Panc1 (cell line): ENCODE results near the gene SAMD14.

Experiments used
- CTCF ChIP-seq: fragments of 450-650 bp; IDR thresholded peaks from 2 replicates; pipeline ENCODE4 v1.5.1; 2017; ENCODE audit warnings: mild to moderate bottlenecking
- POLR2AphosphoS5 ChIP-seq: IDR thresholded peaks from 2 replicates; pipeline ENCODE4 v1.6.1; 2012; ENCODE audit warnings: mild to moderate bottlenecking, low read depth, low read length, moderate library complexity
- REST ChIP-seq, 2 experiments: IDR thresholded peaks; 2 replicates each; pipeline ENCODE4 v1.6.1; 2011 to 2012; ENCODE audit warnings: low read depth in 2 of 2, control low read depth in 1 of 2, low read length in 1 of 2, mild to moderate bottlenecking in 1 of 2, moderate library complexity in 1 of 2; ENCODE audit not compliant: insufficient read depth in 1 of 2
- SIN3A ChIP-seq: IDR thresholded peaks from 2 replicates; pipeline ENCODE4 v1.6.1; 2012; ENCODE audit warnings: low read depth, mild to moderate bottlenecking, low read length, moderate library complexity, borderline replicate concordance; ENCODE audit not compliant: insufficient read depth
- TCF7L2 ChIP-seq: IDR thresholded peaks from 2 replicates; pipeline ENCODE4 v1.6.1; 2011; ENCODE audit warnings: mild to moderate bottlenecking, low read depth, low read length, inconsistent platforms

- TF ChIP-seq CTCF: no peak
- TF ChIP-seq REST (IDR thresholded peaks at IDR 0.05; ENCODE audit: insufficient read depth in 1 of 2, low read depth in 2 of 2, low read length in 1 of 2): no peak
- TF ChIP-seq SIN3A: no peak
- TF ChIP-seq POLR2AphosphoS5: no peak
- no peak for TF ChIP-seq TCF7L2
Observed at GRCh38 chr17:50109207-50109606, 20.8 kb downstream of the SAMD14 start.
